ENCODE results near the gene APH1B.
"Not testable (repeated sequence)": the region's sequence is repeated elsewhere in the genome, so short reads cannot be mapped to it uniquely, and the experiment has no call there.

Gene APH1B

GRCh38 chr15:63330926-63331325 is 53.5 kb downstream of the APH1B start:
- no peak for DNase-seq (ENCODE audit: low read depth in 2 of 2)

- DNase-seq (ENCODE audit: low read depth in 2 of 2) = peak; percentile 8 to 46
These were observed 54.1 kb downstream of the APH1B start for GRCh38 chr15:63331456-63331855.

GRCh38 chr15:63332367-63333124 is 55.1 kb downstream of the APH1B start:
- DNase-seq (ENCODE audit: low read depth in 2 of 2) = no peak

DNA sequence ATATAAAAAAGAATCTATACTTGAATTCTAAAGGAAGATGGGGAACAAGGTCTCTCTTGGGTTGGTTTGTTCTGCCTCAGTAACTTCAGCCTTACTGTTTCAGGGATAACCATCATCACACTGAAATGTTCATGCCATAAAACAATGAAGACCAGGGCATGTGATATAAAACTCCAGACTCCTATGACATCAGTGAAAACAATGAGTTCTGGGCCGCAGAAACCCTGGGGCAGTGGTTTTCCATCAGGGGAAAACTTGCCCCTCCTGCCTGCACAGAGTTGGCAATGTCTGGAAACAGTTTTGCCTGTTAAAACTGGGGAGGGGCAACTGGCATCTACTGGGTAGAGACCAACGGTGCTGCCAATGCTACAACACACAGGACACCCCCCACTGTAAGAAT is 57.4 kb downstream of the APH1B start:
- no peak for DNase-seq (ENCODE audit: low read depth in 2 of 2)

GRCh38 chr15:63335543-63336240 is 58.3 kb downstream of the APH1B start:
- DNase-seq (ENCODE audit: low read depth in 2 of 2) = no peak

GRCh38 chr15:63337046-63337445 is 59.6 kb downstream of the APH1B start:
- no peak for DNase-seq (ENCODE audit: low read depth in 2 of 2)

DNA sequence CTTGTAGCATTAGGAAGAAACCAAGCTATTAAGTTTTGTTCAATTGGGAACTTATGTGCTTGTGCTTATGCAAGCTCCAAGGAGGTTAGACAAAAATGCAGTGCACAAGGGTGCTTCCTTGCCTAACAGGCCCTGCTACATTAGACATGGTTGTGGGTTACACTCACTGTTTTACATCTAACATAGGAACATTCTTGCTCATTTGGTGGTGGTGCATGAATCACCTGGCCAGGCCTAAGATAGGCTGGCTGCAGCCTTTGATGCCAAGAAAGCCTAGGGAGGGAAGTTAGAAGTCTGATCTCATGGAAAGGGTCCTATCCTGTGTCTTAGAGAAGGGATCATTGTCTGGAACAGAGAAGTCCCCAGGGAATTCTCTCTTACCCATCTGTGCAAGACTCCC is 60.8 kb downstream of the APH1B start:
- DNase-seq (ENCODE audit: low read depth in 2 of 2) = no peak

GRCh38 chr15:63339006-63339766 is 61.8 kb downstream of the APH1B start:
- DNase-seq (ENCODE audit: low read depth in 2 of 2) = no peak

GRCh38 chr15:63339836-63340235 is 62.4 kb downstream of the APH1B start:
- DNase-seq (ENCODE audit: low read depth in 2 of 2) = no peak

DNA sequence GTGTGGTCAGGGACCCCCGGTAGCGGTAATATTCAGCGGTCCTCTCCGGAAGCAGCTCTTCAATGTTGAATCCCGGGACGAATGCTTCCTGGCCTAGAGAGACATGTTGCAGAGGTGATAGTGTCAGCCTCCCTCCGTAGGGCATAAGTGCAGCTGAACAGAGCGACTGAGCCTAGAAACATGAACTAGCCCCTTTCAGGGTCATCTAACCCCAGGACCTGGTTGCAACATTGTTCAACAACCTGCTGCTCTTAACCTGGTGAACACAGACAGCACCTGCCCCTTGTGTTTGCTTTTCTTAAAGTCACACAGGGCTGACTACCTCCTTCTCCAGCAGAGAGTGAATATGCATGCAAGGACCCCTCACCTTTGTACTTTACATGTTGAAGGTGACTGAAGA is 62.9 kb downstream of the APH1B start:
- no peak for DNase-seq (ENCODE audit: low read depth in 2 of 2)

GRCh38 chr15:63340878-63341277 is 63.5 kb downstream of the APH1B start:
- DNase-seq (ENCODE audit: low read depth in 2 of 2) = no peak

- no peak for DNase-seq (ENCODE audit: low read depth in 2 of 2)
These were observed 64.5 kb downstream of the APH1B start for GRCh38 chr15:63341898-63342297.

- DNase-seq (ENCODE audit: low read depth in 2 of 2) = not testable (repeated sequence)
These were observed 65.7 kb downstream of the APH1B start for GRCh38 chr15:63342996-63343562.

GRCh38 chr15:63344731-63345390 is 67.5 kb downstream of the APH1B start:
- no peak for DNase-seq (ENCODE audit: low read depth in 2 of 2)

- DNase-seq (ENCODE audit: low read depth in 2 of 2) = no peak
These were observed 68.0 kb downstream of the APH1B start for GRCh38 chr15:63345391-63345752.

GRCh38 chr15:63347074-63347857 is 69.9 kb downstream of the APH1B start:
- no peak for DNase-seq (ENCODE audit: low read depth in 2 of 2)

DNA sequence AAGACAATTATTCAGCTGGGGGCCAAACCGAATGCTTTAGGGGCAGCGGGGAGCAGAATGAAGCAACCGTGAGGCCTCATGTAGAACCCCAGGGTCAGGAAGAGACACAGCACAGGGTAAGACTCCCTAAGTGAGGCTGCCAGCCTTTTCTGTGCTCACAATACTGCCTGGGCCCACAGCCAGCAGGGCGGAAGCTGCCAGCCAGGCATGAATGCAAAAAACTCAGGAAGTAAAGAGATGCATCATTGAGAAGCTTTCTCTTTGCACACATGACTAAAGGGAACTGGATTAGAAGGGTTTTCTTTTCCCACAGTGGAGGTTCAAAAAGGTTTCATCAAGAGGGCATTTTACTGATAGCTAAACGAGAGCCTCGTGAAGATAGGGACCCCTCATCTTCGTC is 71.0 kb downstream of the APH1B start:
- no peak for DNase-seq (ENCODE audit: low read depth in 2 of 2)

DNA sequence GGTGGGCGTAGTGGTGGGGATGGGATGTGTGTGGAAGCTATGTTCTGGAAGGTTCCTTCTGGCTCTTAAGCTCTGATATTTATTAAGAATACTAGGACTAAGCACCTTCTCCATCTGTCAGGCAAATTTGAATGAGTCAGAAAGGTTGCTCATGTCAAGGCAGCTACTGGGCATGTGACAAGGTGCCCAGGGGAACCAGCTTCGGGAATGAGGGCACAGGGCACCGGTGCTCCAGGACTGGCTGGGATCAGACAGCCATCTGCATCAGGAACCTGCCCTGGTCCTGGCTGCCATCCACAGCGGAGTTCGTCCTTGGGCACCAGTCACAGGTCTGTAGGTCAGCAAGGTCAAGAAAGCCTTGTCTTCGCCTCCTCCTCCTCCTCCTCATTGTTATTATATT is 71.8 kb downstream of the APH1B start:
- DNase-seq (ENCODE audit: low read depth in 2 of 2) = no peak

- DNase-seq (ENCODE audit: low read depth in 2 of 2) = no peak
These were observed 72.2 kb downstream of the APH1B start for GRCh38 chr15:63349621-63350020.

- DNase-seq (ENCODE audit: low read depth in 2 of 2) = no peak
These were observed 72.8 kb downstream of the APH1B start for GRCh38 chr15:63350178-63350621.

DNA sequence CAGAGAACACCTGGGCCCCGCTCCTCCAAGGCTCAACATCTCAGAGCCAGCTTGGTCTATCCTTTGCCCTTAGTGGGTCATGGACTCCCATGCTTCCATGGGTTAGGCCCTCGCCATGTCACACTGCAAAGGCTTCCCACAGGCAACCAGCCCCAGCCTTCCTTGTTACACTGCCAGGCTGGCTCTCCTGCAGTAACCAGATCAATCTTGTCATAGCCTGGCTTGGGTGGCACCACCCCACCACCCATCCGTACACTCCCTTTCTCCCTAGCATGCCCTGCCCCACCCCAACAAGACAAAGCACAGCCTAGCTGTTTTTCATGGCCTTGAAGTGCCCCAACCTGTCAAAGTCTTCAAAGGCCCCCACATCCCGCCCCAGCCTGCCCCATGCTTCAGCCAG is 73.8 kb downstream of the APH1B start:
- no peak for DNase-seq (ENCODE audit: low read depth in 2 of 2)

Data from stimulated activated CD8-positive, alpha-beta memory T cell treated with anti-CD3 and anti-CD28 coated beads, Interleukin-15, amount 100 ng/mL, for 48 hours (primary cell).